GM23338 (cell line): Measurements from ENCODE around the gene METTL13. TPM values are rescaled to one million over a fixed set of nuclear protein-coding genes. Genes with fewer than 3 reads are reported as not detected.

ENCODE experiments used
- CREB1 ChIP-seq: fragments of 250-450 bp; sonication (Bioruptor Pico); IDR thresholded peaks from 2 replicates; pipeline ENCODE4 v1.5.0; 2020; ENCODE audit warnings: low read depth, mild to moderate bottlenecking, moderate library complexity
- POLR2AphosphoS5 ChIP-seq: IDR thresholded peaks from 2 replicates; pipeline ENCODE4 v1.6.1; 2016; ENCODE audit warnings: antibody characterized with exemption, low read depth
- REST ChIP-seq: IDR thresholded peaks from one replicate; pipeline ENCODE4 v1.6.1; 2018; ENCODE audit warnings: antibody characterized with exemption; ENCODE audit not compliant: unreplicated experiment
- STAT1 ChIP-seq: IDR thresholded peaks from one replicate; pipeline ENCODE4 v1.6.1; 2016; ENCODE audit warnings: antibody characterized with exemption; ENCODE audit not compliant: unreplicated experiment
- ZNF331 ChIP-seq: fragments of 250-450 bp; sonication (Bioruptor Pico); IDR thresholded peaks from 2 replicates; pipeline ENCODE4 v1.5.0; 2020; ENCODE audit warnings: low read depth, mild to moderate bottlenecking, moderate library complexity
- polyA plus RNA-seq: library from polyadenylated mRNA; unstranded; fragments of >200 nt; fragmentation: Nextera tagmentation; extraction: Ambion mirVana; gene quantifications from 2 replicates; pipeline ENCODE4 v1.2.1, GENCODE V29; 2016
- total RNA-seq: library from RNA; depleted of rRNA; stranded (reverse); fragments of >200 nt; shearing (Covaris generic); gene quantifications from 2 replicates; pipeline ENCODE4 v1.2.3, GENCODE V29; 2014
- TF ChIP-seq, protein P1 (sequence below): fragments of 250-450 bp; sonication (Bioruptor Pico); IDR thresholded peaks from 2 replicates; pipeline ENCODE4 v1.5.0; 2020; ENCODE audit warnings: mild to moderate bottlenecking, moderate library complexity
- TF ChIP-seq, protein P2 (sequence below), 2 experiments: fragments of 200-600 bp in 1 of 2; sonication (generic) in 1 of 2; conservative IDR thresholded peaks; 2 replicates each; pipeline versions ENCODE4 v1.5.1 to v1.6.1; 2016 to 2017; ENCODE audit warnings: antibody characterized with exemption in 2 of 2, low read depth in 2 of 2, mild to moderate bottlenecking in 2 of 2, moderate library complexity in 1 of 2

The METTL13 gene
- total and polyA plus RNA-seq, 2 experiments from 2014 or later = 21.0 to 45.4 TPM

DNA sequence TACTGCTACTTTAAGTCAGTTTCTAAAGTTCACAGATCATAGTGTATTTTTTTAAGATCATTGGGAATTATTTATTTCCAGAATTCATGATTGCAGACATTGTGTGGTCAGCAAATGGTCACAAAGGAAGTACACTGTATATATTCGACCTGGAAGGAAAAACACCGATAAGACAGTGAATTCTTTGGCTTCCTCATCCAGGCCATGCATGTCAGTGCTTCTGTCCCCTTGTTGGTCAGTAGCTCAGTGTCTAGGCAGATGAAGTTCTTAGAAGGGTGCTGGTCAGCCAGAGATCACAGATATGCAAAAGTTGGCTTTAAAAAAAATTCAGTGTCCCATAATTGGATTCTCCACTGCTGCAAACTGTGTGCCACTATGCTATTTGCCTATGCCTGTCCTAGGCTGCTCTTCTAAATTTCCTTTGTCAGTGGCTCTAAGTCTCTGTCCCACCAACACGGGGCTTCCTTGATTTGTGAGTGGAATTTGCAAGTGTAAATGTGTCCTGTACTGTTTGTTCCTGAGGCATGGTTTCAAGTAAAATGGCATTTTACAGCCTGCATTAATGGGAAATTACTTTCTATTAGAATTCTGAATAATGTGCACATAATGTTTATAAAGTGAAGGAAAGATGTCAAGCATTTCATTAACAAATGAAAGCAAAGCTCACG is 27.6 kb upstream of the METTL13 start (continued):
- TF ChIP-seq, protein P1, sequence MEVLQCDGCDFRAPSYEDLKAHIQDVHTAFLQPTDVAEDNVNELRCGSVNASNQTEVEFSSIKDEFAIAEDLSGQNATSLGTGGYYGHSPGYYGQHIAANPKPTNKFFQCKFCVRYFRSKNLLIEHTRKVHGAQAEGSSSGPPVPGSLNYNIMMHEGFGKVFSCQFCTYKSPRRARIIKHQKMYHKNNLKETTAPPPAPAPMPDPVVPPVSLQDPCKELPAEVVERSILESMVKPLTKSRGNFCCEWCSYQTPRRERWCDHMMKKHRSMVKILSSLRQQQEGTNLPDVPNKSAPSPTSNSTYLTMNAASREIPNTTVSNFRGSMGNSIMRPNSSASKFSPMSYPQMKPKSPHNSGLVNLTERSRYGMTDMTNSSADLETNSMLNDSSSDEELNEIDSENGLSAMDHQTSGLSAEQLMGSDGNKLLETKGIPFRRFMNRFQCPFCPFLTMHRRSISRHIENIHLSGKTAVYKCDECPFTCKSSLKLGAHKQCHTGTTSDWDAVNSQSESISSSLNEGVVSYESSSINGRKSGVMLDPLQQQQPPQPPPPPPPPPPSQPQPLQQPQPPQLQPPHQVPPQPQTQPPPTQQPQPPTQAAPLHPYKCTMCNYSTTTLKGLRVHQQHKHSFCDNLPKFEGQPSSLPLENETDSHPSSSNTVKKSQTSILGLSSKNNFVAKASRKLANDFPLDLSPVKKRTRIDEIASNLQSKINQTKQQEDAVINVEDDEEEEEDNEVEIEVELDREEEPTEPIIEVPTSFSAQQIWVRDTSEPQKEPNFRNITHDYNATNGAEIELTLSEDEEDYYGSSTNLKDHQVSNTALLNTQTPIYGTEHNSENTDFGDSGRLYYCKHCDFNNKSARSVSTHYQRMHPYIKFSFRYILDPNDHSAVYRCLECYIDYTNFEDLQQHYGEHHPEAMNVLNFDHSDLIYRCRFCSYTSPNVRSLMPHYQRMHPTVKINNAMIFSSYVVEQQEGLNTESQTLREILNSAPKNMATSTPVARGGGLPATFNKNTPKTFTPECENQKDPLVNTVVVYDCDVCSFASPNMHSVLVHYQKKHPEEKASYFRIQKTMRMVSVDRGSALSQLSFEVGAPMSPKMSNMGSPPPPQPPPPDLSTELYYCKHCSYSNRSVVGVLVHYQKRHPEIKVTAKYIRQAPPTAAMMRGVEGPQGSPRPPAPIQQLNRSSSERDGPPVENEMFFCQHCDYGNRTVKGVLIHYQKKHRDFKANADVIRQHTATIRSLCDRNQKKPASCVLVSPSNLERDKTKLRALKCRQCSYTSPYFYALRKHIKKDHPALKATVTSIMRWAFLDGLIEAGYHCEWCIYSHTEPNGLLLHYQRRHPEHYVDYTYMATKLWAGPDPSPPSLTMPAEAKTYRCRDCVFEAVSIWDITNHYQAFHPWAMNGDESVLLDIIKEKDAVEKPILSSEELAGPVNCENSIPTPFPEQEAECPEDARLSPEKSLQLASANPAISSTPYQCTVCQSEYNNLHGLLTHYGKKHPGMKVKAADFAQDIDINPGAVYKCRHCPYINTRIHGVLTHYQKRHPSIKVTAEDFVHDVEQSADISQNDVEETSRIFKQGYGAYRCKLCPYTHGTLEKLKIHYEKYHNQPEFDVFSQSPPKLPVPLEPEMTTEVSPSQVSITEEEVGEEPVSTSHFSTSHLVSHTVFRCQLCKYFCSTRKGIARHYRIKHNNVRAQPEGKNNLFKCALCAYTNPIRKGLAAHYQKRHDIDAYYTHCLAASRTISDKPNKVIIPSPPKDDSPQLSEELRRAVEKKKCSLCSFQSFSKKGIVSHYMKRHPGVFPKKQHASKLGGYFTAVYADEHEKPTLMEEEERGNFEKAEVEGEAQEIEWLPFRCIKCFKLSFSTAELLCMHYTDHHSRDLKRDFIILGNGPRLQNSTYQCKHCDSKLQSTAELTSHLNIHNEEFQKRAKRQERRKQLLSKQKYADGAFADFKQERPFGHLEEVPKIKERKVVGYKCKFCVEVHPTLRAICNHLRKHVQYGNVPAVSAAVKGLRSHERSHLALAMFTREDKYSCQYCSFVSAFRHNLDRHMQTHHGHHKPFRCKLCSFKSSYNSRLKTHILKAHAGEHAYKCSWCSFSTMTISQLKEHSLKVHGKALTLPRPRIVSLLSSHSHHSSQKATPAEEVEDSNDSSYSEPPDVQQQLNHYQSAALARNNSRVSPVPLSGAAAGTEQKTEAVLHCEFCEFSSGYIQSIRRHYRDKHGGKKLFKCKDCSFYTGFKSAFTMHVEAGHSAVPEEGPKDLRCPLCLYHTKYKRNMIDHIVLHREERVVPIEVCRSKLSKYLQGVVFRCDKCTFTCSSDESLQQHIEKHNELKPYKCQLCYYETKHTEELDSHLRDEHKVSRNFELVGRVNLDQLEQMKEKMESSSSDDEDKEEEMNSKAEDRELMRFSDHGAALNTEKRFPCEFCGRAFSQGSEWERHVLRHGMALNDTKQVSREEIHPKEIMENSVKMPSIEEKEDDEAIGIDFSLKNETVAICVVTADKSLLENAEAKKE (CRISPR knock-in tag) = no peak
- TF ChIP-seq REST (no peak), POLR2AphosphoS5 (no peak), CREB1 (CRISPR knock-in tag) (no peak), STAT1 (no peak), ZNF331 (CRISPR knock-in tag) (no peak)
- TF ChIP-seq, protein P2, sequence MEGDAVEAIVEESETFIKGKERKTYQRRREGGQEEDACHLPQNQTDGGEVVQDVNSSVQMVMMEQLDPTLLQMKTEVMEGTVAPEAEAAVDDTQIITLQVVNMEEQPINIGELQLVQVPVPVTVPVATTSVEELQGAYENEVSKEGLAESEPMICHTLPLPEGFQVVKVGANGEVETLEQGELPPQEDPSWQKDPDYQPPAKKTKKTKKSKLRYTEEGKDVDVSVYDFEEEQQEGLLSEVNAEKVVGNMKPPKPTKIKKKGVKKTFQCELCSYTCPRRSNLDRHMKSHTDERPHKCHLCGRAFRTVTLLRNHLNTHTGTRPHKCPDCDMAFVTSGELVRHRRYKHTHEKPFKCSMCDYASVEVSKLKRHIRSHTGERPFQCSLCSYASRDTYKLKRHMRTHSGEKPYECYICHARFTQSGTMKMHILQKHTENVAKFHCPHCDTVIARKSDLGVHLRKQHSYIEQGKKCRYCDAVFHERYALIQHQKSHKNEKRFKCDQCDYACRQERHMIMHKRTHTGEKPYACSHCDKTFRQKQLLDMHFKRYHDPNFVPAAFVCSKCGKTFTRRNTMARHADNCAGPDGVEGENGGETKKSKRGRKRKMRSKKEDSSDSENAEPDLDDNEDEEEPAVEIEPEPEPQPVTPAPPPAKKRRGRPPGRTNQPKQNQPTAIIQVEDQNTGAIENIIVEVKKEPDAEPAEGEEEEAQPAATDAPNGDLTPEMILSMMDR (conservative IDR thresholded peaks at IDR 0.05; ENCODE audit: low read depth in 2 of 2) = no peak
